ENCODE measurements around the gene CNOT9.

The CNOT9 gene

DNA sequence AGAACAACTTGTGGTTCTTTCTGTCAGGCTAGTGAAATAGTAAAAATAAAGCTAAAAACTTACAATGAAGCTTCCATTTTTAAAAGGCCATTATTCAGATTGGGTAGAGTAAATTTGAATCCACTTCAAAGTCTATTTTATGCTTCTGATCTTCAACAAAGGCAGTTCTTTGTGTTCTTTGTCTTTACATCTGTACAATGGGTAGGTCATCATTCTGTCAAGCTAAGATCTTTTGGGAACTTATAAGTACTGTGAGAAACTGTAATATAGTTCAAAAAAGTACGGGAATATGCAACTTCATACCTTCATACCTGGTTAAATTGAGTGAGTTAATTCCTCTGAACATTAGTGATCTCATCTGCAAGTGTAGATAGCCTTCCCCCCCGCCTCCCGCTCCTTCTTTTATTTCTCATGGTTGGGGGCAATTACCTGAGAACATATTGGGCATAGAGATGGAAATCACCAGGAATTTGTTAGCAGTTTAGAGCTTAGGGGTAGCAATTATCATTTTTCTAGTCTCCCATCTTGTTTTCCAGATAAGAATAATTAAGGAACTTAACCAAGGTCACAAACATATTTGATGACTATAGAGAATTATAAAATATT, 9.7 kb downstream of the CNOT9 start:
- H3K27me3 ChIP-seq (ENCODE audit: control insufficient read depth in 1 of 2, insufficient read depth in 2 of 2, low read length in 2 of 2): no peaks in the 10 kb centered on the region
- peaks cover 9% of the 10 kb centered on the region for H3K4me1 ChIP-seq (ENCODE audit: insufficient read depth, low read length)
- no peak overlapping the region for H3K9ac ChIP-seq (ENCODE audit: low read length)
- H3K27ac ChIP-seq (ENCODE audit: low read depth, low read length): no peak overlapping the region
- peaks cover 15% of the 10 kb centered on the region for H3K36me3 ChIP-seq (ENCODE audit: insufficient read depth, low read length)
- no peaks in the 10 kb centered on the region for H3K9me3 ChIP-seq (ENCODE audit: low read length)
- no peak overlapping the region for H3K4me3 ChIP-seq (ENCODE audit: low read depth in 1 of 2, low read length in 2 of 2)

DNA sequence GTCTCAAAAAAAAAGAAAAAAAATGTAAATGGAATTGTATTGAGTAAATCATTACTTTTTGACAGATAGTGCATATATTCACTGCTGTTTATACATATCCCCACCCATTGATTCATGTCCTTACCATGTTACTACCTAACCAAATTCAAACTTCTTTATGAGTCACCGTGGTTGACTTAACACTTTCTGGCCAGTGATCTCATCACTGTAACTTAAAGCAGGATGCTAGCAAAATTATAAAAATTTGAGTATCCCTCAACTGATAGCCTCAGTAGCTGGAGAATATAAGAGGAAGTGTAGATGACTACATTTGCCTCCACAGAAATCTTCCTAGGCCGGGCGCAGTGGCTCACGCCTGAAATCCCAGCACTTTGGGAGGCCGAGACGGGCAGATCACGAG, 13.4 kb downstream of the CNOT9 start:
- H3K36me3 ChIP-seq (ENCODE audit: insufficient read depth, low read length): peaks cover 42% of the 10 kb centered on the region
- no peak overlapping the region for H3K4me3 ChIP-seq (ENCODE audit: low read depth in 1 of 2, low read length in 2 of 2)

DNA sequence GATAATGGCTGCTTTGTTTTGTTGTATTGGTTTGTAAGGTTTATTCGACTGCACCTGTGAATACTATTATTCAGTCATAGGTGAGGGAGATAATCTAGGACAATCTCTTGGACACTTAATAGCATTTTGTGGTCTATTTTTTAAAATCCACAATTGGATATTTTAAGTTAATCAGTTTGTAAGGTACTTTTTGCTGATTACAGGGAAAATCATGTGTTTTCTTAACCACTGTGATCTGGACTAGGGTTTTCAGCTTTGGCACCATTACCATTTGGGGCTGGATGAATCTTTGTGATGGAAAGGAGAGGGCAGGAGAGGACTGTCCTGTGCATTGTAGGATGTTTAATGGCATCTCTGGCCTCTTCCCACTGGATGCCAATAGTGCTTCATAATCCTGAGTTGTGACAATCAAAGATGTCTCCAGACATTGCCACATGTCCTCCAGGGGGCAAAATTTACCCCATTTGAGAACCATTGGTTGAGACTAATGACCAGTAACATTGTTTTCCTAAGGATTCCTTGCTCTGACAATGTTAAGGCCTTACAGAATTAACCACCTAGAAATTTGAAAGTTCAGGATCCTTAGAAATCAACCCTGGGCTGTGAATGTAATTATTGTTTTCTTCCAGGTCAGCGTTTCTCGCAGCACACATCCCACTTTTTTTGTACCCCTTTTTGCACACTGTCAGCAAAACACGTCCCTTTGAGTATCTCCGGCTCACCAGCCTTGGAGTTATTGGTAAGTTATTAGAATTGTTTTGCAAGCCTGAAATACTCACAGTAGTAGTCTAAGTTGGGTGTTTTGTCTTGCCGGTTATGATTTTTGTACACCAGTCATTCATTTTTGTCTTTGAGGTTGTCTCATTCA, 15.6 kb downstream of the CNOT9 start:
- H3K4me3 ChIP-seq (ENCODE audit: low read depth in 1 of 2, low read length in 2 of 2): no peak overlapping the region
- no peak overlapping the region for H3K9ac ChIP-seq (ENCODE audit: low read length)
- H3K9me3 ChIP-seq (ENCODE audit: low read length): no peaks in the 10 kb centered on the region
- H3K27ac ChIP-seq (ENCODE audit: low read depth, low read length): no peak overlapping the region
- peaks cover 43% of the 10 kb centered on the region for H3K36me3 ChIP-seq (ENCODE audit: insufficient read depth, low read length)
- no peaks in the 10 kb centered on the region for H3K27me3 ChIP-seq (ENCODE audit: control insufficient read depth in 1 of 2, insufficient read depth in 2 of 2, low read length in 2 of 2)
- H3K4me1 ChIP-seq (ENCODE audit: insufficient read depth, low read length): no peaks in the 10 kb centered on the region

More for the DNA sequence above, 13.4 kb downstream of the CNOT9 start:
- no peak overlapping the region for H3K27ac ChIP-seq (ENCODE audit: low read depth, low read length)
- H3K27me3 ChIP-seq (ENCODE audit: control insufficient read depth in 1 of 2, insufficient read depth in 2 of 2, low read length in 2 of 2): no peaks in the 10 kb centered on the region
- peaks cover 9% of the 10 kb centered on the region for H3K4me1 ChIP-seq (ENCODE audit: insufficient read depth, low read length)
- H3K9ac ChIP-seq (ENCODE audit: low read length): no peak overlapping the region
- H3K9me3 ChIP-seq (ENCODE audit: low read length): no peaks in the 10 kb centered on the region

DNA sequence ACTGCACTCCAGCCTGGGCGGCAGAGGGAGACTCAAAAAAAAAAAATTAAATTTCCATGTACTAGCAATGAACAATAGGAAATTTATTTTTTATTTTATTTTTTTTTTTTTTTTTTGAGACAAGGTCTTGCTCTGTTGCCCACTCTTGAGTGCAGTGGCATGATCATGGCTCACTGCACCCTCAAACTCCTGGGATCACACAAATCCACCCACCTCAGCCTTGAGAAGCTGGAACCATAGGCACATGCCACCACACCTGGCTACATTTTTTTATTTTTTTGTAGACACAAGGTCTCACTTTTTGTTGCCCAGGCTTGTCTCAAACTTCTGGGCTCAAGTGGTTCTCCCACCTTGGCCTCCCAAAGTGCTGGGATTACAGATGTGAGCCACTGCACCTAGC, 16.9 kb downstream of the CNOT9 start:
- Histone ChIP-seq H3K4me1 (ENCODE audit: insufficient read depth, low read length) (no peaks in the 10 kb centered on the region), H3K27ac (ENCODE audit: low read depth, low read length) (no peak overlapping the region), H3K27me3 (ENCODE audit: control insufficient read depth in 1 of 2, insufficient read depth in 2 of 2, low read length in 2 of 2) (no peaks in the 10 kb centered on the region), H3K9me3 (ENCODE audit: low read length) (no peaks in the 10 kb centered on the region), H3K36me3 (ENCODE audit: insufficient read depth, low read length) (peaks cover 54% of the 10 kb centered on the region), H3K9ac (ENCODE audit: low read length) (no peak overlapping the region), H3K4me3 (ENCODE audit: low read depth in 1 of 2, low read length in 2 of 2) (no peak overlapping the region)

- Histone ChIP-seq H3K4me1 (ENCODE audit: insufficient read depth, low read length) (peaks cover 24% of the 10 kb centered on the region), H3K9ac (ENCODE audit: low read length) (no peak overlapping the region), H3K36me3 (ENCODE audit: insufficient read depth, low read length) (no peaks in the 10 kb centered on the region), H3K9me3 (ENCODE audit: low read length) (no peaks in the 10 kb centered on the region), H3K27me3 (ENCODE audit: control insufficient read depth in 1 of 2, insufficient read depth in 2 of 2, low read length in 2 of 2) (no peaks in the 10 kb centered on the region), H3K4me3 (ENCODE audit: low read depth in 1 of 2, low read length in 2 of 2) (no peak overlapping the region), H3K27ac (ENCODE audit: low read depth, low read length) (no peak overlapping the region)
Measured at GRCh38 chr2:218605432-218605831, 36.8 kb downstream of the CNOT9 start.

- Histone ChIP-seq H3K27me3 (ENCODE audit: control insufficient read depth in 1 of 2, insufficient read depth in 2 of 2, low read length in 2 of 2) (no peaks in the 10 kb centered on the region), H3K4me1 (ENCODE audit: insufficient read depth, low read length) (peaks cover 24% of the 10 kb centered on the region), H3K36me3 (ENCODE audit: insufficient read depth, low read length) (no peaks in the 10 kb centered on the region), H3K4me3 (ENCODE audit: low read depth in 1 of 2, low read length in 2 of 2) (peak within 1 kb of the TSS; percentile 17 to 70), H3K9ac (ENCODE audit: low read length) (peak within 1 kb of the TSS; percentile 79), H3K27ac (ENCODE audit: low read depth, low read length) (peak within 1 kb of the TSS; percentile 61), H3K9me3 (ENCODE audit: low read length) (no peaks in the 10 kb centered on the region)
Measured at GRCh38 chr2:218607436-218608115, 38.9 kb downstream of the CNOT9 start, which contains the start of gene PLCD4. PLCD4 (plus strand) TSS chr2:218607899; CDS start chr2:218615740, 7,841 bp downstream.

DNA sequence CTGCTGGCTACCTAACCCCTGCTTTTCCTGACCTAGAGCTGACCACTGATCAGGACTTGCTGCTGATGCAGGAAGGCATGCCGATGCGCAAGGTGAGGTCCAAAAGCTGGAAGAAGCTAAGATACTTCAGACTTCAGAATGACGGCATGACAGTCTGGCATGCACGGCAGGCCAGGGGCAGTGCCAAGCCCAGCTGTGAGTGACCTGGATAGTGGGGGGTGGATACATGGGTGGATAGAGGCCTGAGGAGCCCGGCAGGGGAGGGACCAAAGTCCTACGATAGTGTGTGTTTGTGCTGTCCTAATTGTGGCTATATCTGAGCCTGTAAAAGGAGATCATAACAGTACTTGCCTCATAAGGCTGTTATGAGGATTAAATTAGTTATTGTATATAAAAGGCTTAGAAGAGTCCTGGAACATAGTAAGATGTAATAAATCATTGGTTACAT, 47.3 kb downstream of the CNOT9 start:
- Histone ChIP-seq H3K4me3 (ENCODE audit: low read depth in 1 of 2, low read length in 2 of 2) (no peak overlapping the region), H3K27me3 (ENCODE audit: control insufficient read depth in 1 of 2, insufficient read depth in 2 of 2, low read length in 2 of 2) (no peaks in the 10 kb centered on the region), H3K27ac (ENCODE audit: low read depth, low read length) (peak overlapping the region; percentile 68), H3K4me1 (ENCODE audit: insufficient read depth, low read length) (peaks cover 18% of the 10 kb centered on the region), H3K36me3 (ENCODE audit: insufficient read depth, low read length) (peaks cover under 1% of the 10 kb centered on the region), H3K9ac (ENCODE audit: low read length) (no peak overlapping the region), H3K9me3 (ENCODE audit: low read length) (no peaks in the 10 kb centered on the region)

DNA sequence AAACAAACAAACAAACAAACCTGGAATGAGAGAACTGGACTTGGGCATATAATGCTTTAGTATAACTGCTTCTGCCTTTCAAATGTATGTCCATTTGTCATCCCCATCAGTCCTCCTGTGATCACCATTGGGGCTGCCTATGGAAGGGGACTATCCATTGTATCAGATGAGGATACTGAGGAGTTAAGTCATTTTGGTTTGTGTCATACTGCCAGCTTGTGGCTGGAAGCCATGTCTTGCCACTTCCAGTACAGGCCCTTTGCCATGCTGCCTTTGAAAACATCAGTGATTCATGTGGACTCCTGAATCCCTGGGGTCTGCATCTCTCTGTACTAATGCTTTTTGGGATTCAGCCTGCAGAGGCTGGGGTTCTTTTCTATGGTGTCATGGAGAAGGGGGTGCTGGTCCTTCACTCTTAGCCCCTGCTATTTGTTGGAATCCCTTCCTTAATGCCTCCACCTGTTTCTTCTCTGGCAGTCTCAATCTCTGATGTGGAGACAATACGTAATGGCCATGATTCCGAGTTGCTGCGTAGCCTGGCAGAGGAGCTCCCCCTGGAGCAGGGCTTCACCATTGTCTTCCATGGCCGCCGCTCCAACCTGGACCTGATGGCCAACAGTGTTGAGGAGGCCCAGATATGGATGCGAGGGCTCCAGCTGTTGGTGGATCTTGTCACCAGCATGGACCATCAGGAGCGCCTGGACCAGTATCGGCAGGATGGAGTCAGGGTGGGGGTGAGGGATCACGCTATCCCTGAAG, 49.6 kb downstream of the CNOT9 start:
- Histone ChIP-seq H3K9ac (ENCODE audit: low read length) (no peak overlapping the region), H3K27ac (ENCODE audit: low read depth, low read length) (no peak overlapping the region), H3K4me3 (ENCODE audit: low read depth in 1 of 2, low read length in 2 of 2) (no peak overlapping the region)

DNA sequence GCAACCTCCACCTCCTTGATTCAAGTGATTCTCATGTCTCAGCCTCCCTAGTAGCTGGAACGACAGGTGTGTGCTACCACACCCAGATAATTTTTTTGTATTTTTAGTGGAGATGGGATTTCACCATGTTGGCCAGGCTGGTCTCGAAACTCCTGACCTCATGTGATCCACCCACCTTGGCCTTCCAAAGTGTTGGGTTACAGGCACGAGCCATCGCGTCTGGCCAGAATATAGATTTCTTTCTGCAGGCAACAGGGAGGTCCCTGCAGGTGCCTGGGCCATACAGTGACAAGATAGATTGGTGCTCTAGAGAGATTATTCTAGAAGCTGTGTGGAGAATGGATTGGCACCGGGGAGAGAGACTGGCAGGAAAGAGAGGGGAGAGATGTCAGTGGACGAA, 52.4 kb downstream of the CNOT9 start:
- Histone ChIP-seq H3K4me1 (ENCODE audit: insufficient read depth, low read length) (peaks cover 6% of the 10 kb centered on the region), H3K27ac (ENCODE audit: low read depth, low read length) (no peak overlapping the region), H3K36me3 (ENCODE audit: insufficient read depth, low read length) (peaks cover 13% of the 10 kb centered on the region), H3K9ac (ENCODE audit: low read length) (no peak overlapping the region), H3K4me3 (ENCODE audit: low read depth in 1 of 2, low read length in 2 of 2) (no peak overlapping the region), H3K9me3 (ENCODE audit: low read length) (no peaks in the 10 kb centered on the region), H3K27me3 (ENCODE audit: control insufficient read depth in 1 of 2, insufficient read depth in 2 of 2, low read length in 2 of 2) (no peaks in the 10 kb centered on the region)

More for the DNA sequence above, 49.6 kb downstream of the CNOT9 start:
- Histone ChIP-seq H3K27me3 (ENCODE audit: control insufficient read depth in 1 of 2, insufficient read depth in 2 of 2, low read length in 2 of 2) (no peaks in the 10 kb centered on the region), H3K9me3 (ENCODE audit: low read length) (no peaks in the 10 kb centered on the region), H3K4me1 (ENCODE audit: insufficient read depth, low read length) (peaks cover 18% of the 10 kb centered on the region), H3K36me3 (ENCODE audit: insufficient read depth, low read length) (peaks cover 8% of the 10 kb centered on the region)

GRCh38 chr2:218622606-218623365, 54.1 kb downstream of the CNOT9 start:
- Histone ChIP-seq H3K9me3 (ENCODE audit: low read length) (no peaks in the 10 kb centered on the region), H3K27me3 (ENCODE audit: control insufficient read depth in 1 of 2, insufficient read depth in 2 of 2, low read length in 2 of 2) (no peaks in the 10 kb centered on the region), H3K4me3 (ENCODE audit: low read depth in 1 of 2, low read length in 2 of 2) (no peak overlapping the region), H3K9ac (ENCODE audit: low read length) (no peak overlapping the region), H3K4me1 (ENCODE audit: insufficient read depth, low read length) (no peaks in the 10 kb centered on the region), H3K36me3 (ENCODE audit: insufficient read depth, low read length) (peaks cover 13% of the 10 kb centered on the region), H3K27ac (ENCODE audit: low read depth, low read length) (no peak overlapping the region)

Measured in muscle layer of colon (tissue), 2 donors.